VCaP (cell line): ENCODE data around the gene NMRAL1.

ENCODE experiments used
- H3K27ac ChIP-seq: fragments of 450-650 bp; 2 replicates; pipeline ENCODE4 v1.5.1; 2017
- TF ChIP-seq, protein P1 (sequence below): fragments of 450-650 bp; conservative IDR thresholded peaks from 2 replicates; pipeline ENCODE4 v1.5.1; 2017; ENCODE audit warnings: mild to moderate bottlenecking, moderate library complexity

NMRAL1 gene

GRCh38 chr16:4515611-4516233, 41.3 kb upstream of the NMRAL1 start:
- no peak overlapping the region for H3K27ac ChIP-seq
- TF ChIP-seq, protein P1, sequence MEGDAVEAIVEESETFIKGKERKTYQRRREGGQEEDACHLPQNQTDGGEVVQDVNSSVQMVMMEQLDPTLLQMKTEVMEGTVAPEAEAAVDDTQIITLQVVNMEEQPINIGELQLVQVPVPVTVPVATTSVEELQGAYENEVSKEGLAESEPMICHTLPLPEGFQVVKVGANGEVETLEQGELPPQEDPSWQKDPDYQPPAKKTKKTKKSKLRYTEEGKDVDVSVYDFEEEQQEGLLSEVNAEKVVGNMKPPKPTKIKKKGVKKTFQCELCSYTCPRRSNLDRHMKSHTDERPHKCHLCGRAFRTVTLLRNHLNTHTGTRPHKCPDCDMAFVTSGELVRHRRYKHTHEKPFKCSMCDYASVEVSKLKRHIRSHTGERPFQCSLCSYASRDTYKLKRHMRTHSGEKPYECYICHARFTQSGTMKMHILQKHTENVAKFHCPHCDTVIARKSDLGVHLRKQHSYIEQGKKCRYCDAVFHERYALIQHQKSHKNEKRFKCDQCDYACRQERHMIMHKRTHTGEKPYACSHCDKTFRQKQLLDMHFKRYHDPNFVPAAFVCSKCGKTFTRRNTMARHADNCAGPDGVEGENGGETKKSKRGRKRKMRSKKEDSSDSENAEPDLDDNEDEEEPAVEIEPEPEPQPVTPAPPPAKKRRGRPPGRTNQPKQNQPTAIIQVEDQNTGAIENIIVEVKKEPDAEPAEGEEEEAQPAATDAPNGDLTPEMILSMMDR = no peak

DNA sequence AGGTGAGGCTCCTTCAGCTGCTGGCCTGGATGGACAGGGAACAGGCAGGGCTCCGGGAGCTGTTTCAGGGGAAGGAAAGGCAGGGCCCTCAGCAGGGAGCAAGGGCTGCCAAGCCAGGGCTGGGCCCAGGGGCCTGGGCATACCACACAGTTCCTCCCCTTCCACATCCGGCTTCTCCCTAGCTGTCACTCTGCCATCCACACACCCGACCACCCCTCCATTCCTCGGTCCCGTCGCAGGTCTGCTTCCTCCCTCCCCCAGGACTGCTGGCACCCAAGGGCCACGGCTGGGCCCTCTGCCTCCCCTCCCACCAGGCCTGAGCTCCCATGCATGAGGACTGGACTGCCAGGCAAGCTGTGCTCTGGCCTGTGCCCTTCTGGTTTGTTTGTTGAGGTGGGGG, 40.2 kb upstream of the NMRAL1 start:
- no peak overlapping the region for H3K27ac ChIP-seq
- TF ChIP-seq, protein P1 = no peak

- H3K27ac ChIP-seq = no peak overlapping the region
- TF ChIP-seq, protein P1 = no peak
Observed at GRCh38 chr16:4513881-4514280, 39.5 kb upstream of the NMRAL1 start.

DNA sequence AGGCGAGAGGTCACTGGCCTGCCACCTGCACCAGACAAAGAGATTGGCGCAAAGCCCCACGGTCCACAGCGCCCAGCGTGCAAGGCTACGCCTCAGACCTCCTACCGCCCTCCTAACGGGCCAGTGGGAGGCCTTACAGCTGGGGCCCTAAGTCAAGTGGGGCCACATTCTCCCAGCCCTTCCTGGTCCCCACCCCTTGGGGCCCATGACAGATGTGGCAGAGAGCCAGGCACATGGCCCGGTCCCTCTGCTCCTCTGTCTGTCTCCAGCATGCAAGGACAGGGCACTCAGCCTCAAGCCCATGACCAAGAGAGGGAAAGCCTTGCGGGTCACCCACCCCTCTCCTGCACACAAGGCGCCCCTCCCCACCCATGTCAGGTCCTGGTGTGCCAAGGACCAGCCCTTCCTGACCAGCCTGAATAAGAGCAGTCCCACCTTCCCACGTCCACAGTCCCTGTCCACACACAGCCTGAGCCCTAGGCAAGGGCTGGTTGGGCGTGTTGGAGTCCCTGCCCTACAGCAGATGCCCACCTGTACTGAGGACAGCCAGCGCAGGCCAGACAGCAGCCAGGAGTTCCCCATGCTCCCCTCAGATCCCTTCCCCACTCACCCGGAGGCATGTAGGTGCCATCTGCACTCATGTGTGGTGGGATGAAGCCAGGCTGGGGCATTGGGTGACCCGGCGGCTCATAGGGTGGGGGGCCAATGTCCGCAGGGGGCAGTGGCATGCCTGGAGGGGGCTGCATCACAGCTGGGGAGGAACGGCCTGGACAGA, 38.8 kb upstream of the NMRAL1 start:
- no peak overlapping the region for H3K27ac ChIP-seq
- TF ChIP-seq, protein P1 = no peak

- no peak overlapping the region for H3K27ac ChIP-seq
- TF ChIP-seq, protein P1 = no peak
Observed at GRCh38 chr16:4512473-4512872, 38.0 kb upstream of the NMRAL1 start.

GRCh38 chr16:4511441-4512082, 37.1 kb upstream of the NMRAL1 start:
- TF ChIP-seq, protein P1 = peak; percentile 60
- no peak overlapping the region for H3K27ac ChIP-seq

DNA sequence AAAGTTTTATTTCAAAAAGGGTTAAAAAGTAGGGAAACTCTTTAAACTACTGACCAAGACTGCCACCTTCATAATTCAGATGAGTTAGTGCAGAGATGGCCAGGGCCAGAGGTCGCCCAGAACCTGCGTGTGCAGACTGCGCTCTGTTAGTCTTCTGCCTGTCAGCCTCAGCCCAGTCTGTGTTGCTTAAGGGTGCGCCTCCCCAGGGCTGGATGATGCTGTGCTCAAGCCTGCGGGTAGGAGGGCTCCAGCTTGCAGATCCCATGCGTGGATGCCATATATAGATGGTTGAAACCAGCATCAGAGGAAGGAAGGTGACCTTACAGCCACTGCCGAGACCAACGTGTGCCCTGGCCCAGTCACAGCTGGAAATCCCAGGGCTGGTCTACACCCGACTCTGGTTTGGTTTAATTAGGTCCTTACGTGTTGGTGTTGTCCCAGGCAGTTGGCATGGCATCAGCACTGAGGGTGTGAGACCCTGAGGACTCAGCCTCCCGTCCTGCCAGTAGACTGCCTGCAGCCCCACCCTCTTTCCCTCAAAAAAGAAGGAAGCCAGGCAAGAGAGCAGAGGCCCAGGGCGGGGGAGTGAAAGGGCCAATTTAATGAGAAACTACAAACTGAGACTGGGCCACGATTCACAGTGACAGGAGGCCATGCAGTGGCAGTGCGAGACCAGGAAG, 36.5 kb upstream of the NMRAL1 start:
- no peak overlapping the region for H3K27ac ChIP-seq
- TF ChIP-seq, protein P1 = no peak
